Measurements from ENCODE around the gene FTO.
A peak's percentile ranks its signal among the peaks of the same experiment; 100 is the strongest.

The FTO gene

GRCh38 chr16:54059319-54059718 lies 355.4 kb downstream of the FTO start:
- no peak for DNase-seq (ENCODE audit: low read depth)

- no peak for DNase-seq (ENCODE audit: low read depth)
These were observed 356.9 kb downstream of the FTO start for GRCh38 chr16:54060599-54061421.

- no peak for DNase-seq (ENCODE audit: low read depth)
These were observed 357.5 kb downstream of the FTO start for GRCh38 chr16:54061454-54061853.

- no peak for DNase-seq (ENCODE audit: low read depth)
These were observed 358.7 kb downstream of the FTO start for GRCh38 chr16:54062361-54063278.

GRCh38 chr16:54063279-54063773 lies 359.4 kb downstream of the FTO start:
- no peak for DNase-seq (ENCODE audit: low read depth)

GRCh38 chr16:54066451-54067105 lies 362.6 kb downstream of the FTO start:
- peak; percentile 24 for DNase-seq (ENCODE audit: low read depth)

- no peak for DNase-seq (ENCODE audit: low read depth)
These were observed 363.5 kb downstream of the FTO start for GRCh38 chr16:54067322-54068065.

GRCh38 chr16:54068212-54068611 lies 364.3 kb downstream of the FTO start:
- no peak for DNase-seq (ENCODE audit: low read depth)

- DNase-seq (ENCODE audit: low read depth), result no peak
These were observed 365.8 kb downstream of the FTO start for GRCh38 chr16:54069601-54070239.

- no peak for DNase-seq (ENCODE audit: low read depth)
These were observed 366.9 kb downstream of the FTO start for GRCh38 chr16:54070789-54071343.

- DNase-seq (ENCODE audit: low read depth), result no peak
These were observed 367.6 kb downstream of the FTO start for GRCh38 chr16:54071514-54071913.

- DNase-seq (ENCODE audit: low read depth), result no peak
These were observed 368.3 kb downstream of the FTO start for GRCh38 chr16:54072237-54072636.

- DNase-seq (ENCODE audit: low read depth), result no peak
These were observed 369.4 kb downstream of the FTO start for GRCh38 chr16:54073356-54073755.

- no peak for DNase-seq (ENCODE audit: low read depth)
These were observed 371.5 kb downstream of the FTO start for GRCh38 chr16:54075446-54075845.

GRCh38 chr16:54076006-54076504 lies 372.1 kb downstream of the FTO start:
- DNase-seq (ENCODE audit: low read depth), result no peak

- DNase-seq (ENCODE audit: low read depth), result peak; percentile 23
These were observed 373.3 kb downstream of the FTO start for GRCh38 chr16:54077050-54077821.

- peak; percentile 15 for DNase-seq (ENCODE audit: low read depth)
These were observed 376.6 kb downstream of the FTO start for GRCh38 chr16:54080524-54081008.

GRCh38 chr16:54086791-54087190 lies 382.8 kb downstream of the FTO start:
- no peak for DNase-seq (ENCODE audit: low read depth)

GRCh38 chr16:54090602-54091001 lies 386.6 kb downstream of the FTO start:
- DNase-seq (ENCODE audit: low read depth), result no peak

GRCh38 chr16:54093281-54093680 lies 389.3 kb downstream of the FTO start:
- no peak for DNase-seq (ENCODE audit: low read depth)
